ENCODE measurements around the gene TRAPPC2L. TPM values are rescaled to one million over a fixed set of nuclear protein-coding genes. Genes with fewer than 3 reads are reported as not detected.
A peak's percentile ranks its signal among the peaks of the same experiment; 100 is the strongest.
"Not testable (repeated sequence)": the region's sequence is repeated elsewhere in the genome, so short reads cannot be mapped to it uniquely, and the experiment has no call there.

The TRAPPC2L gene
- total RNA-seq, 2 donors from 2014 or later = 37.0 to 44.4 TPM

DNA sequence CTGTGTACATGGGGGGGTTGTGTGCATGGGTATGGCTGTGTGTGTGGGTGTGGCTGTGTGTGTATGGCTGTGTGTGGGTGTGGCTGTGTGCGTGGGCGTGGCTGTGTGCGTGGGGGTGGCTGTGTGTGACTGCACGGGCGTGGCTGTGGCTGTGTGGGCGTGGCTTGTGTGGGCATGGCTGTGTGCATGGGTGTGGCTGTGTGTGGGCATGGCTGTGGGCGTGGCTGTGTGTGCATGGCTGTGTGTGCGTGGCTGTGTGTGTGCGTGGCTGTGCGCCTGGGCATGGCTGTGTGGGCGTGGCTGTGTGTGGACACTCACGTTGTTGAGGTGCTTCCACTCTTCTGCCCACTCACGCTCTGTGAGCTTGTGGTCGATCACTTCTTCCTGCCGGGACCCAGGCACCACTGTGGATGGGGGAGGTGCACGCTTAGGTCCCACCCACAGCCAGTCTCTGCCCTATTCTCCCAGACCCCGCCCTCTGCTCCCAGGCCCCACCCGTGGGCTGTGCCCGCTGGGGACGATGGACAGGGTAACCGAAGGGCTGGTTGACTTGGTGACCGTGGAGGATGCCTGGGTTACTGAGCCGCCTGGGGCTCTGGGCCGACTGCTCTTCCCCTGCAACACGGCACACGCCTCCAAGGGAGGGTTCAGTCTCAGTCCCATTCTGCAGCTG, 25.6 kb downstream of the TRAPPC2L start:
- ATAC-seq (peak; percentile 84), DNase-seq (peak; percentile 68 to 80)
- intact Hi-C loops (cut with DNase I, micrococcal nuclease) = no loop called here

DNA sequence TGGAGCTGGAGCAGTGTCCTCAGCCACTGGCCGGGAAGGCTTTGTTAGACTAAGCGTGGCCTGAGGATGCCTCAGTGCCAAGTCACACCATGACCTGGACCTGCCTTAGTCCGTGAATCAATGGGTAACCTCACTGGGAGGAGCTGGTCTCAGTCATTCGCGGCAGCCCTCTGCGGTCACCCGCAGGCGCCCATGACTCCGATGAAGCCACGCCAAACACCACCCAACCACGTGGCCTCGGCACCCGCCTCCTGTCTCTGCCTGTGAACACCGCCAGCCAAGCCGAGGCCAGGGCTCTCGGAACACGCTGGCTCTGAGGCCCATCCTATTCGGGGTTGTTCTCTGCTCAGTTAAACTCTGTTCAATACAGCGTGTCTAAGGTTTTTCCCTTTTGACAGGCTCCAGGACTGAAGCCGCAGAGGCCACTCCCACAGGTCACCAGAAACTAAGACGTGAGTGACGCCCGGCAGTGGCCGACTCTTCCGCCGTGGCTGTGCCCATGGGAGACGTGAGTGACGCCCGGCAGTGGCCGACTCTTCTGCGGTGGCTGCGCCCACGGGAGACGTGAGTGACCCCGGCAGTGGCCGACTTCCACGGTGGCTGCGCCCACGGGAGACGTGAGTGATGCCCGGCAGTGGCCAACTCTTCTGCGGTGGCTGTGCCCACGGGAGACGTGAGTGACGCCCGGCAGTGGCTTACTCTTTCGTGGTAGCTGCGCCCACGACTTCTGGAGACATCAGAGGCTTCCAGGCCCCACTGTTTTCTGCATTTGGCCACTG, 26.4 kb downstream of the TRAPPC2L start:
- no peak for DNase-seq
- ATAC-seq = no peak
- intact Hi-C loops (cut with DNase I, micrococcal nuclease) = no loop called here

DNA sequence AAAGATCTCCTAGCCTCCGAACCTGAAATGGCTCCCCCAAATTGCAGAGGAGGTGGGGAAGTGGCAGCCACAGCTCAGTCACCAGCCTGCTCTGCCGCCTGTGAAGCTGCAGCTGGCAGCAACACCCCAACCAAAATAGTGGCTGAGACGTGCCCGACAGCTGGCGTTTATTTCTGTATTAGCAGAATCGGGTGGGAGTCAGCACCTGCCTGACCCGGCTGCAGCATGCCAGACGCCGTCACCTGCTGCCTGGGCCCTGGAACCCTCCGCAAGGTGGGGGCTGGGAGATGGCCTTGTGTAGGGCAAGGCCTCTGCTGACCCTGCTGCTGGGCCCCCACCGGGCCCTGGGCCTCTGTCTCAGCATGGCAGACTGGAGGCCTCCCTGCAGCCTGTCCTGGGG, 27.0 kb downstream of the TRAPPC2L start:
- DNase-seq (no peak), ATAC-seq (no peak)
- intact Hi-C loops (cut with DNase I, micrococcal nuclease) = no loop called here

DNA sequence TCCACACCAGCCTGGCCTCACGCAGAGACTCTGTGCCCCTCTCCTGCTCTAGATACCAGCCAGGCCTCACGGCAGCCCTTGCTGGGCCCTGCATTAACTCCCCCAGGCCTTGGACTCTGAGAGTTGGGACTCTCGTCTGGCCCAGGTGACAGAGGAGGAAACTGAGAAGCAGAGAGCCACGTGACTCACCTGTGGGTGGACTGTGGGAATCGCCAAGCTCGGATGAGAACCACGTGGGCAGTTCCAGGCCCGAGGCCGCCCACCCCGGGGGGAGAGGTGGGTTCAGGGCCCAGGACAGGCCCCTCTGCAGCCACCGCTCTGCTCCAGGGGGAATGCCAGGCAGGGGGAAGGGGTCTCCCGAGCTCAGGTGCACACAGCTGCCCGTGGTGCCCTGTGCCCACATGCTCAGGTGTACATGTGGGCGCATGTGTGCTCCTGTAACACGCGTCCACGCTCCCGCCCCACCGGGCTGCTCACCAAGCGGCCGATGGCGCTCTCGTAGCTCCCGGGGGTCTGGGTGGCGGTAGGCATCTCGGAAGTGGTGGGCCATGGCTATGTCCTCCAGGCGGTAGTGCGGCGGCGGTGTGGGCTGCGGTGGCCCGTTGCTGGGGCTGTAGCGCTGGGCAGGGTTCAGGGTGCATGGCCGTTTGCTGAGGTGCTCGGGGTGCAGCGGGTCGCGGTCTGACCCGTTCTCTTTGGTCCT, 27.8 kb downstream of the TRAPPC2L start:
- no peak for ATAC-seq
- intact Hi-C loops (cut with DNase I, micrococcal nuclease) = no loop called here

DNA sequence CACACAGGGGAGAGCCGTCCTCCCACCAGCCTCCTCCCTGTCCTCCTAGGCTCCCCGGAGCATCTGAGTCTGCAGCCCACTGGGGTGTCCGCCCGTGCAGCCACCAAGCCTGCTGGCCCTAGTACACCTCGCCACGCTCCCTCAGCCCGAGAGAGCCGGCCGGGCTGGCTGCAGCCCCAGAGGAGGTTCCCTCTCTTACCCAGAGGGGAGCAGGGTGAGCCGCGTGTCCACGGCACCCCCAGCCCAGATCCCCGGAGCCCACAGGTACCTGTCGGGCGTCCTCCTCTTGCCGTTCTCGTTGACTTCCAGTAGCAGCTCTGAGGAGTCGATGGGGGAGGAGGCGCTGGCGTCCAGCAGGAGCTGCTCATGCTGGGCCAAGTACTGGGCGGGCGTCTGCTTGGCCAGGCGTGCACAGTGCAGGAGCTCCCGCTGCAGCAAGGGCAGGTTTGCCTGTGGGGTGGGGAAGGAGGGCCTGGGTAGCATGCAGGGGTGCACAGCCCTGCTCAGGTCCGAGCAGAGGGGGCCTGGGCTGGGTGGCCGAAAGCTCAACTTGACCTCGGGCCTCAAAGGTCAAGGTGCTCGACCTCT, 28.9 kb downstream of the TRAPPC2L start:
- DNase-seq (no peak), ATAC-seq (no peak)
- intact Hi-C loops (cut with DNase I, micrococcal nuclease) = no loop called here

More for the DNA sequence above, 27.8 kb downstream of the TRAPPC2L start:
- no peak for DNase-seq

DNA sequence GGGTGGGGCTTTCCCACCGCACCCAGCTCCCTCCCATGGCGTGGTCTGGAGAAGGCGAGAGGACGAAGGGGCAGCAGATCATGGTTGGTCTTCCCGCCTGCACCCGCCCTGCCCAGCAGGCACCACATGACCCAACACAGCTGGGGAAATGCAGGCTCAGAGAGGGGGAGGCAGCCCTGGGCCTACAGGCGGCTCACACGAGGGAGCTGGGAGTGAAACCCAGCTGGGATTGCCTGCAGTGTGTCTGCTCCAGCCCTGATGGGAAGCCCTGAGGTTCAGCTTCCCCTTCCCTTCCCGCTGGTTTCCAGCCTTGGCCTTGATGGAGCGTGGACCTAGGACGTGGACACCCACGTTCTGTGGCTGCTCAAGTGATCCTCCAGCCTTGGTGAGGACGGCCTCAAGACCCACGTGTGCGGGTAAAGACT, 29.5 kb downstream of the TRAPPC2L start:
- intact Hi-C loops (cut with DNase I, micrococcal nuclease) = no loop called here
- ATAC-seq = no peak
- DNase-seq = no peak

DNA sequence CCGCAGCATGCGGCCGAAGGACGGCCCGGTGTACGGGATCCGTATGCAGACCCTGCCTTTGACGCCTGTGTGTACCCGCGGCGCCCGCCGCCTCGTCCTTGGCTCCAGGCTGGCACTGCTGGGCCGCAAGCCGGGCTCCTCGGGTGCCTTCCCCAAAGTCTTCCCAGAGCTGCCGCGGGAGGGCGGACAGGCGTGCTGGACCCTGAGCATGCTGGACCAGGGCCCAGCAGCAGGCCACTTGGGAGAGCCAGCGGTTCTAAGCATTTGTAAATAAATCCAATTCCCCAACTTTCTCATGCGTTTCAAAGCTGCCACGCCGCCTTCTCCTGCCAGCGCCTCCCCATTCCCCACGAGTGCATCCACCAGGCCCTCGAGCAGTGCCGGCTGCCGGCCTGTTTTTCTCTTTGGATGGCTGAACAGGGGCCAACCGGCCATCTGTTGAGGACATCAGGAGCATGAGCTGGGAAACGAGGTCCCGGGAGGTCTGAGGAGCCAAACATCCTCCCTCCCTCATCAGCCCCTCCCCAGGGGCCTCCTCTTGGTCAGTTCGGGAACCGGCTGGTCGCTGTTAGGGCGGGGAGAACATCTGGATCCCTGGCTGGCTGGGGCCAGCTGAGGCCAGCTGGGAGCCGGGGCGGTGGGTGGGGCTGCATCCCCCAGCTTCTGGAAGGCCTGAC, 30.1 kb downstream of the TRAPPC2L start:
- DNase-seq (peak; percentile 62 to 68), ATAC-seq (no peak)
- intact Hi-C loops (cut with DNase I, micrococcal nuclease) = no loop called here

DNA sequence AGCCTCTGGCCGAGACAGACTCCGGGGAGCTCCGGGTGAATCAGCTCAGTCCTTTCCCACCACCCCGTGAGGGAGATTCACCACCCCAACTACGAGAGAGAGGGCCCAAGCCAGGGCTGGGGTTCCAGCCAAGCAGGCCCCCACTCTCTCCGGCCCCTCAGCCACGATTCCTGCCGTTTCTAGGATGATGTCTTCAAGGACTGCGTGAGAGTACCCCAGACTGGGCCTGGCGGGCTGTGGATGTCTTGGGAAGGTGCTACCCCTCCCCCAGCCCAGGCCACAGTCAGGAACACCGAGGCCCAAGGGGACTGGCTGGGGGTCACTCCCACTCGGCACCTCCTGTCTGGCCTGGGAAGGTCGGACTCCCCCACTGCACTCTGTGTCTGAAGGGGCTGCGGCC, 31.1 kb downstream of the TRAPPC2L start:
- ATAC-seq = no peak
- DNase-seq = no peak
- intact Hi-C loops (cut with DNase I, micrococcal nuclease) = no loop called here

DNA sequence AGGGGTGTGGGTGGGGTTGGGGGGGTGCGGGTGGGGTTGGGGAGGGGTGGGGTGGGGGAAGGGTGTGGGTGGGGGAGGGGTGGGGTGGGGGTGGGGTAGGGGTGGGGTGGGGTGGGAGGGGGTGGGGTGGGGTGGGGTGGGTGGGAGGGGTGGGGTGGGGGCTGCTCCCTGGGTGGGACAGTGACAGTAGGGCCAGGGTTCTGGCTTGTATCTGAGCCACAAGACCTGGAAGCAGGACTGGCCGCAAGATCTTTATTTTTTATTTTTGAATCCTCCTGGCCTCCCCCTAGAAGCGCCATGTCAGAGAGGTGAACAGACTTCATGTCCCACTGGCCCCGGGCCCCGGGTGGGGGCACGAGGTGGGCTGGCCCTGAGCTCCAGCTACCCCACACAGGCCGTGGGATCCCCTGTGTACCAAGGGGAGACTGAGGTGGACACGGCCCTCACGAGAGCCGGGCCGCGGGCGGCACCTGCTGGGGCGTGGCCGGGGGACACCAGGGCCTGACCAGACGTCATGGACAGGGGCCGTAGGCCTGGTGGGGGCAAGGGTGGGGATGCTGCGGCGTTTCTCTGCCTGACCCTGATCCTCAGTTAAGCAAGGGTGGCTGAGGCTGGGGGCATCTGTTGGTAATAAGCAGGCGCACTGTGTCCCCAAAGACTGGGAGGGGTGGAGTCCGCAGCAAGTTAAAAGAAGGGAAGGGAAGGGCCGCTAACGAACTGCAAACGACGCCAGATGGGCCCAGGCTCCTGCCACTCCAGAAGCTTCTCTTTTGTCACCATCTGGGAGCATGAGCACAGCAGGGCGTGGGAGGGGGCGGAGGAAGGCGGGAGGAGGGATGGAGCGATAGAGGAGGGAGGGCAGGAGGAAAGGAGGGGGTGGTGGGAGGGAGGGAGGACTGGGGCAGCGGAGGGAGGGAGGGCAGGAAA, 31.8 kb downstream of the TRAPPC2L start:
- DNase-seq = no peak
- ATAC-seq = peak; percentile 36
- intact Hi-C loops (cut with DNase I, micrococcal nuclease) = no loop called here

DNA sequence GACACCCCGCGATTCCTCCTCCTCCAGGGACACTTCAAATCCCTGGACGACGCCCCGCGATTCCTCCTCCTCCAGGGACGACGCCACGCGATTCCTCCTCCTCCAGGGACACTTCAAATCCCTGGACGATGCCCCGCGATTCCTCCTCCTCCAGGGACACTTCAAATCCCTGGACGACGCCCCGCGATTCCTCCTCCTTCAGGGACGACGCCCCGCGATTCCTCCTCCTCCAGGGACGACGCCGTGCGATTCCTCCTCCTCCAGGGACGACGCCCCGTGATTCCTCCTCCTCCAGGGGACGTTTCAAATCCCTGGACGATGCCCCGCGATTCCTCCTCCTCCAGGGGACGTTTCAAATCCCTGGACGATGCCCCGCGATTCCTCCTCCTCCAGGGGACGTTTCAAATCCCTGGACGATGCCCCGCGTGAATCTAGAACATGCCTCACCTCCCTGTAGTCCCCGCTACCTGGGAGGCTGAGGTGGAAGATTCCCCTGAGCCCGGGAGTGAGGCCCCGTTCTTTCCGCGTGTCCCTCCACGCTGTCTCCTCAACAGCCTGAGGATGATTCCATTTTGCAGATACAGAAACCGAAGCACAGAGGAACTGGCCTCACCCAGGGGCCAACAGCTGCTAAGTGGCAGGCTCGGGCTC, 32.9 kb downstream of the TRAPPC2L start:
- intact Hi-C loops (cut with DNase I, micrococcal nuclease); ATAC-seq; DNase-seq: not testable (repeated sequence)

DNA sequence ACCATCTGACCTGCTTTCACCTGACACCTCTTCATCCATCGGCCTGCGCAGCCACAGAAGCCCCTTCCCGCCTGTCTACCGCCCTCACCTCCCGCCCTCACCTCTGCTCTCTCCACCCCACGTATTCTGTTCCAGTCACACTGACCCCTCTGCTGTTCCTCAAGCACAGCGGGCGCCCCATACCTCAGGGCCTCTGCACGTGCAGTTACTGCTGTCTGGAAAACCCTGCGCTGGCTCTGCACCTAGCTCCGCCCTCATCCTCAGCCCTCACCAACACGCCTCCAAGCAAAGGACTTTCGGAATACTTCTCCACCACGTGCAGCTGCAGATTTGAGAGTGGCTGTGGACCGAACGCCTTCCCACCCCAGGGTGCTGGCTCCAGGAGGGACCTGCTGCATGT, 34.2 kb downstream of the TRAPPC2L start:
- ATAC-seq (no peak), DNase-seq (no peak)
- intact Hi-C loops (cut with DNase I, micrococcal nuclease) = no loop called here

DNA sequence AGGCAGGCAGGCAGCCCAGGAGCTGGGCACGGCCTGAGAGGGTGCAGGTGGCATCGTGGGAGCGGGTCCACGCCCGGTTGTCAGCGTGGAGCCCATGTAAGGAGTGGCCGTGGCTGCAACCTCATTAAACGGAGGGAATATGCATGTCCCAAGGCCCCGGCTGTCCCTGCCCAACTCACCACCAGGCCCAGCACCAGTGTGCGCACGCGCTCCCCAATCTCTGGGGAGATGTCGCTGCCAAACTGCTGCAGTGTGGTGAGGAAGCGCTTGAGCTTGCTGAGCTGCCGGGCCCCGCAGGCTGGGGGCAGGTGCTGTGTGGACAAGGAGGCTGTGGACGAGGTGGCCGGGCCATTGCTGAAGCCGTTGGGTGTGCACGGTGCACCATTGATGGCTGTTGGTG, 35.1 kb downstream of the TRAPPC2L start:
- DNase-seq = no peak
- no peak for ATAC-seq
- intact Hi-C loops (cut with DNase I, micrococcal nuclease) = no loop called here

DNA sequence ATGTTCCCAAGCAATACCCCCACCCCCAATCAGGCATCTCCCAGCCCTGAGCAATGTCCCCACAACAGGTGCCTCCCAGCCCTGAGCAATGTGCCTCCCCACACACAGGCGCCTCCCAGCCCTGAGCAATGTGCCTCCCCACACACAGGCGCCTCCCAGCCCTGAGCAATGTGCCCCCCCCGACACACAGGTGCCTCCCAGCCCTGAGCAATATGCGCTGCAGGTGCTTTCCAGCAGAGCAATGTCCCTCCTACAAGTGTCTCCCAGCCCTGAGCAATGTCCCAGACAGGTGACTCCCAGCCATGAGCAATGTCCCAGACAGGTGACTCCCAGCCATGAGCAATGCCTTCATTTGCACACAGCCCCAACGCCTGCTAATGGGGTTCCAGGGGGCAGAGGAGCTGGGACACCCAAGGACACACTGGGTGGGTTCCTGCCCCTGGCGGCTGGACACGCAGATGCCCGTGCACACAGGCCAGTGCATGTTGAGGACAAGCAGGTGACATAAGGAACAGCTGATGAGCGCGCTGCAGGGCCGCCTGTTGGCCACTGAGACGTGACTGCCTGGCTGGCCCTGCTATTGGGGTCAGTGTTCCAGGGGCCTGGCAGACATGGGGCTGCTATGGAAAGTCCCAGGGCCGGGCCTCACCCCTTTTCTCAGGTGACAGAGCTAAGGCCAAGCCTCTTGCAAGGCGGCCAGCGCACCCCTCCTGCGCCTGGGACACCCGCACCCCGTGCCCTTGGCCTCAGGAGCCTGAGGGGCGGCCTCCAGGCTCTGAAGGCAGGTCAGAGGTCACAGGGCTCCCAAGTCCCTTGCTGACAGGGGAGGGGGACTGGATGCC, 36.4 kb downstream of the TRAPPC2L start:
- intact Hi-C loops (cut with DNase I, micrococcal nuclease) = no loop called here
- peak; percentile 60 for ATAC-seq
- DNase-seq = no peak

DNA sequence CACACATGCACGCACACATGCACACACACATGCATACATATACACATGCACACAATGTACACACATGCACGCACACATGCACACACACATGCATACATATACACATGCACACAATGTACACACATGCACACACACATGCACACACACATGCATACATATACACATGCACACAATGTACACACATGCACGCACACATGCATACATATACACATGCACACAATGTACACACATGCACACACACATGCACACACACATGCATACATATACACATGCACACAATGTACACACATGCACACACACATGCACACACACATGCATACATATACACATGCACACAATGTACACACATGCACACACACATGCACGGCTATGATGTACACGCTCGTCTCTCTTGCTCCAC, 37.3 kb downstream of the TRAPPC2L start:
- ATAC-seq; intact Hi-C loops (cut with DNase I, micrococcal nuclease); DNase-seq: not testable (repeated sequence)

DNA sequence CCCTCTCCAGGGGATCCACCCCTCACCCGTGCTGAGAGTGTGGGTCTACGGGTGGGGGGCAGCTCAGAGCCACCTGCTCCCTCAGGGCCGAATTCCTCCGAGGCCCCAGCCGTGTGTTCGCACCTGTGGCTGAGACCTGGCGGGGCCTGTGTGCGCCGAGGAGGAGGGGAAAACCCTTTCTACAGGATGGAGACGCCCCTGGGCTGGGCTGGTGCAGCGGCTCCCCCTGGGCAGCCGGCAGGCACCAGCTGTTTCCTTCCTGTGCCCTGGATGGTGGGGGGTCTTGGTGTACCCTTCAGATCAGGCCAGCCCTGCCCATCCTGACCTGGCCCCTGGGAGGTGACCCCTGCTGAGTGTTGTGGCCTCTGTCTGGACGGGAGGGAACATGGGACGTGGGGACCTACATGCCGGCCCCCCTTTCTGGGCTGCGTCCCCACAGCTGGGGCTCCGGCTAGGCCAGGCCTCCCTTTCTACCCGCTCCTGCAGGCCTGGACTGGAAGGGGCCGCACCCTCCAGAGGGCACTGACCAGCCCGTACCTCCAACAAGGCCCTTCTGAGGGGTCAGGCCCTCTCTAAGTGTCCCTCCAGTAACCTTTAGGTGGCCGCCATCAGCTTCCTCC, 37.9 kb downstream of the TRAPPC2L start:
- no peak for ATAC-seq
- intact Hi-C loops (cut with DNase I, micrococcal nuclease) = no loop called here
- DNase-seq = no peak

DNA sequence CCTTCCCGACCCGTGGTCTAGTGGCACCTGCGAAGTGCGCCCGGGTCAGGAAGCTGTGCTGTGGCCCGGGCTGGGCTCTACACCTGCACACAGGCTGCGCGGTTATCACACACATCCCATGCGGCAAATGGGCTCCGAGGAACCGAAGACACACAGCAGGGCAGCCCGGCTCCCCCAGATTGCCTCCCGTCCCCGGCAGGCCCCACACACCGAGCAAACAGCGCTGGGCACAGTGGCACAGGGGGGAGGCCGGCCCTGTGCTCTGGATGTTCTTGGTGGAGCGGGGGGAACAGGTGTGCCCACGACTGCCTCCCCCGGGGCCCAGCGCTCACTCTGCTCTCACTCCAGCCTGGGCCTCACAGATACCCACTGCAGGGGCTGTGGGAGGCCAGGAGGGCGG, 38.4 kb downstream of the TRAPPC2L start:
- ATAC-seq = no peak
- DNase-seq = no peak
- intact Hi-C loops (cut with DNase I, micrococcal nuclease) = no loop called here

Measured in left colon (tissue), 2 donors.